ENCODE data around the gene IFIT1. TPM values are rescaled to one million over a fixed set of nuclear protein-coding genes. Genes with fewer than 3 reads are reported as not detected.

Gene IFIT1
- total RNA-seq, 2 donors from 2014 or later = 9.0 to 44.3 TPM

- H3K4me3 ChIP-seq = no peak overlapping the region
- no peaks in the 10 kb centered on the region for H3K27me3 ChIP-seq (replicated peaks; ENCODE audit: insufficient read depth)
- H3K36me3 ChIP-seq = no peaks in the 10 kb centered on the region
- ATAC-seq (ENCODE audit: insufficient number of reproducible peaks, low FRiP score, low read depth) = no peak
- no peak for TF ChIP-seq CTCF (IDR thresholded peaks at IDR 0.05)
- H3K4me1 ChIP-seq (ENCODE audit: control insufficient read depth in 1 of 2, low read depth in 2 of 2) = no peaks in the 10 kb centered on the region
- no peak overlapping the region for H3K27ac ChIP-seq
- no peaks in the 10 kb centered on the region for H3K9me3 ChIP-seq
- no peak for DNase-seq (ENCODE audit: low spot score)
Observed at GRCh38 chr10:89357975-89358374, 34.4 kb upstream of the IFIT1 start.

- Histone ChIP-seq H3K4me1 (ENCODE audit: control insufficient read depth in 1 of 2, low read depth in 2 of 2) (peaks cover 6 to 12% of the 10 kb centered on the region in 2 donors), H3K36me3 (no peaks in the 10 kb centered on the region), H3K27me3 (replicated peaks; ENCODE audit: insufficient read depth) (no peaks in the 10 kb centered on the region), H3K9me3 (no peaks in the 10 kb centered on the region), H3K27ac (no peak overlapping the region), H3K4me3 (no peak overlapping the region)
- DNase-seq (ENCODE audit: low spot score) = no peak
- TF ChIP-seq CTCF (IDR thresholded peaks at IDR 0.05) = no peak
- ATAC-seq (ENCODE audit: insufficient number of reproducible peaks, low FRiP score, low read depth) = no peak
Observed at GRCh38 chr10:89360157-89360556, 32.3 kb upstream of the IFIT1 start.

GRCh38 chr10:89362929-89363328 is 29.5 kb upstream of the IFIT1 start:
- no peak for ATAC-seq (ENCODE audit: insufficient number of reproducible peaks, low FRiP score, low read depth)
- DNase-seq (ENCODE audit: low spot score) = no peak

GRCh38 chr10:89363729-89364442 is 28.5 kb upstream of the IFIT1 start:
- DNase-seq (ENCODE audit: low spot score) (no peak), ATAC-seq (ENCODE audit: insufficient number of reproducible peaks, low FRiP score, low read depth) (no peak)
- Histone ChIP-seq H3K27me3 (replicated peaks; ENCODE audit: insufficient read depth) (no peaks in the 10 kb centered on the region), H3K4me3 (no peak overlapping the region), H3K9me3 (no peaks in the 10 kb centered on the region), H3K4me1 (ENCODE audit: control insufficient read depth in 1 of 2, low read depth in 2 of 2) (peaks cover 15 to 31% of the 10 kb centered on the region in 2 donors), H3K36me3 (no peaks in the 10 kb centered on the region), H3K27ac (peak overlapping the region in 1 of 2 donors; percentile 53)
- no peak for TF ChIP-seq CTCF (IDR thresholded peaks at IDR 0.05)

More at GRCh38 chr10:89362929-89363328, 29.5 kb upstream of the IFIT1 start:
- Histone ChIP-seq H3K9me3 (no peaks in the 10 kb centered on the region), H3K36me3 (no peaks in the 10 kb centered on the region), H3K4me3 (no peak overlapping the region), H3K27me3 (replicated peaks; ENCODE audit: insufficient read depth) (no peaks in the 10 kb centered on the region), H3K27ac (no peak overlapping the region), H3K4me1 (ENCODE audit: control insufficient read depth in 1 of 2, low read depth in 2 of 2) (peaks cover 15 to 22% of the 10 kb centered on the region in 2 donors)
- no peak for TF ChIP-seq CTCF (IDR thresholded peaks at IDR 0.05)

GRCh38 chr10:89364531-89364930 is 27.9 kb upstream of the IFIT1 start:
- no peak for TF ChIP-seq CTCF (IDR thresholded peaks at IDR 0.05)
- H3K27ac ChIP-seq = peak overlapping the region in 1 of 2 donors; percentile 14
- H3K4me1 ChIP-seq (ENCODE audit: control insufficient read depth in 1 of 2, low read depth in 2 of 2) = peaks cover 15 to 36% of the 10 kb centered on the region in 2 donors
- no peaks in the 10 kb centered on the region for H3K36me3 ChIP-seq
- no peaks in the 10 kb centered on the region for H3K9me3 ChIP-seq
- ATAC-seq (ENCODE audit: insufficient number of reproducible peaks, low FRiP score, low read depth) (no peak), DNase-seq (ENCODE audit: low spot score) (no peak)
- H3K4me3 ChIP-seq = no peak overlapping the region
- H3K27me3 ChIP-seq (replicated peaks; ENCODE audit: insufficient read depth) = no peaks in the 10 kb centered on the region

Measured in thoracic aorta (tissue), 2 donors.